GM19035 (cell line): ENCODE data around the gene HMCN1.
A peak's percentile ranks its signal among the peaks of the same experiment; 100 is the strongest.

Experiments used
- ATAC-seq: cut with Tn5 transposase; IDR thresholded peaks from one replicate; pipeline ENCODE4 v1.9.1; 2021; ENCODE audit not compliant: unreplicated experiment

The HMCN1 gene

DNA sequence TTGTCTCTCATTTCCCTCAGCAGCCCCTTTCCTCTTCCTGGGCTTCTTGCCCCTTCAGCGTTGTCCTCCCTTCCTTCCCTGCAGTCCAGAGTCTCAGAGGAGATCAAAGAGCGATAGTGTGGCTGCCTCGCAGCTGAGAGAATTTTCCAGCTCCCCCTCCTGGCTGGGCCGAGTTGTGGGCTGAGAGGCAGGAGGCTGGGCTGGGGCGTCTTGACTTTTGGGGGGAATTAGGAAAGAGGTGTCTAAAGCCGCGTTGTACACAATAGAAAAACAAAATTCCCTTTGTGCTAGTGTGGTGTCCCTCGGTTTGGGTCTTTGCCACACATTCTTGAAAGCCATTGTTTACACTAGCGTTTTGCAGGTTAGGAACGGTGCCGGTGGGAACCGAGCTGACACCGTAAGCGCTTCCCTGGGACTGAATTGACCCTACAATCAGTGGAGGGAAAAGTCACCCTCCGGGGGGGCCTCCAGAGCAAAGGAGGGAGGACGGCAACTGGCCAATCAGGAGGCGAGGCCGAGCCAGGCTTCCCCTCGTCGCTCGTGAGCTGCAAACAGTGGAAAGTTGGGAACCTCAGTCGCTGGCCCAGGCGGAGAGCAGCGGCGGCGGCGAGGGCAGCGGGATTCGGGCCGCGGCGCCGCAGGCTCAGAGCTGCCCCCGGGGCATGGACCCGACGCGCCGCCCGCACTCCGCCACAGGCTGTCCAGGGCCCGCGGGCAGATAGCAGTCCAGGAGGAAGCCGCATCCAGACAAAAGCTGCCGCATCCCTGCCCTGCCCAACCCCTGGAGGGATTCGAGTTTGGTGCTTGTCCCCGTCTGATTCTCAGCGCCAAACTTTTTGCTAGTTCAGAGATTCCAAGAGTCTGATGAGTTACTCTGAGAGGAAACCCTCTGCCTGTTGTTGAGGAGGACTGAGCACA is at the start of gene HMCN1:
TSS of gene HMCN1 (plus strand) at position 574 of the 918 bp plus-strand sequence. CDS start 389 bp downstream, outside the sequence.
- peak; percentile 44 for ATAC-seq

DNA sequence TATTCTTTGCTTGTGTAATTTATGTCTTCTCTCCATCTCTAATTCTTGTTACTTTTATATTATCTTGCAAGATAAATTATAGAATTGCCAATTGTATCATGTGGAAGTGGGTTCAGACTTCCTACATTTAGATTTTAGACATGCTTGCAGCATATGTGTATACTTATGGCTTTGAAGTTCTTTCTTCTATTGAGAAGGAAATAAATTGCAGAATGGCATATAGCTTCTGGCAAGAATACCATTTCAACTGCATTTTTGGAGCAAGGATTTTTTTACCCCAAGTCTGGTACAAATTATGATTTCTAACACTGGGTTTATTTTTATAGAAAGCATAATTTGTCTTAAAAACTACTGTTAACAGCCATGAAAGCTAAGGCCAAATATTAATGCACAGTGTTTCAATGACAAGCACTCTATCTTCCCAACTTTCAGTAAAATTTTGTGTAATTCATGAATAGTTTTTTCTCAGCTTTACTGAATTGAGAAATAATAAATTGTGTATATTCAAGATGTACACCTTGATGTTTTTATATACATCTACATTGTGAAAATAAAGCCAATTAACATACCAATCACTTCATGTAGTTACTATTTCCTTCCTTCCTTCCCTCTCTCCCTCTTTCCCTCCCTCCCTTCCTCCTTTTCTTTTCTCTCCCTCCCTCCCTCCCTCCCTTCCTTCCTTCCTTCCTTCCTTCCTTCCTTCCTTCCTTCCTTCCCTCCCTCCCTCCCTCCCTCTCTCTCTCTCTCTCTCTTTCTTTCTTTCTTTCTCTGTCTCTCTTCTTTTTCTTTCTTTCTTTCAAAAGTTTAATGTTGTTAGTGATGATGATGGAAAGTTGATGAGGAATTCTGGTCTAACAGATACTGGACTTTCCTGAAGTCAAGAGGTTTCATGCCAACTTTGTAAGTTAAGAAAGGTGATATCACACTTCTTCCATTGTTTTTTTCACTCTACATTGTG is 47.1 kb upstream of the HMCN1 start:
- no peak for ATAC-seq

DNA sequence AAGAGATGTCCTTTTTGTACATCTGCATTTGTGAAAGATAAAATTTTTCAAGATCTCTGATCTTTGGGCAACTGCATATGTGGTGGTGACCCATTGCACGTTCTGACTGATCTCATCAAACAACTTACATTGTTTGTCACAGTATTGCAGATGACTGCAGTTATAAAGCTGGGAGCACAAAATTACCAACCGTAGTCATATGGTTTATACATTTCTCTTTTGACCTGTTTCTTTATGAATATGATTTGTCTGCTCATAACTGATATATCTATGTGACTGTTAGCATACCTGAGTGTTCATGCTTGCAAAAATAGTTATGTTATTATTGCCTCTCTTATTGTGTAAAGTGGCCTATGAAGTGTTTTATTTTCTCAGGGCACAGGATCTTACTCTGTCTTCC is 43.7 kb upstream of the HMCN1 start:
- ATAC-seq, result no peak

DNA sequence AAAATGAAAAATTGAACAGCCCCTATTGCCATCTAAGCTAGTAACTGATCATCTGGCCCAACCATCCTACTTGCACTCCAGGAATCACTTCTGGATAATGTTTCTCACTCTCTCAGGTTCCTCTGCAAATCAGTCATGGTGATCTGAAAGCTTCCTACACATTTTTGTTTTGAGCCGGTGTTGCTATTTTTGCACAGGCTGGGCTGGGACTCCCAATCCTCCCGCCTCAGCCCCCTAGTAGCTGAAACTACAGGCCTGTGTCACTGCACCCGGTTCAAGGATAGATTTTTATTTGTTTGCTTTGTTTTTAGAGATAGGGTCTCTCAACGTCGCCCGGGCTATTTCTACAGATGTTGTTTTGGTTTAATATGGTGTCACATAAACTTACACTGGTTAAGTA is 40.5 kb upstream of the HMCN1 start:
- ATAC-seq, result peak; percentile 8

DNA sequence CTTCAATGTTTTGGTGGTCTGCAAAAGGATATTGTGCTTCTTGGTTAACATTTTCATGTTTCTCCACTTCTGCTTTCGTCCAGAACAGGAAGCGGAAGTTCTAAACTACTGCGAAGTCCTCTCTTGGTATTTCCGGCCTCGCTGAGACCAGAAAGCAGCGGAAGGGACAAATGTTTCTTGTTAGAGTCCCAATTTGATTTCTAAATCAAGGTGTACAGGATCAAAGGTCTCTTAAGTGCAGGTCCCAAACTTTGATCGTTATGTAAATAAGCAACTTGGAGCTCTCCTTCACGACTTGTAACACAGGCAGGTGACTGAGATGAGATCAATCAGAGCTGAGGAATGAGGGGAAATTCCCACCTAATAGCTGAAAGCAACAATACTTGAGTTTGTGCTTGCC is 40.1 kb upstream of the HMCN1 start:
- ATAC-seq, result peak; percentile 89

DNA sequence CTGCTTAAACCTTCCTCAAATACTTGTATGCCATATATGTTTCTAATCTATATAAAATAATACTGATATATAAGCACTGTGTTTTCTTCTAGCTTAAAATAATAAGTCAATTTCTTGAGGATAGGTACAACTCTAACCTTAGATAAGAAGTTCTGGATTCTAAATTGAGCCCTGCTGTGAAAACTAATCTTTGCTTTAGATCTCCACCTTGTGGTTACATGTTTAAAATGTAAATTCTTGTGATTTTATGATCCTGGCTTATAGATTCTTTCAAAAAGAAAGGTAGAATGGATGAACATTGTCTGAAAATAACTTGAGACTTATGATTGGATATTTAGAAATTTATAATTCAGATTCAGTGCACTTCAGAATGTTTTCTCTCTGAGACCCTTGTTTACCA is 38.9 kb upstream of the HMCN1 start:
- no peak for ATAC-seq

DNA sequence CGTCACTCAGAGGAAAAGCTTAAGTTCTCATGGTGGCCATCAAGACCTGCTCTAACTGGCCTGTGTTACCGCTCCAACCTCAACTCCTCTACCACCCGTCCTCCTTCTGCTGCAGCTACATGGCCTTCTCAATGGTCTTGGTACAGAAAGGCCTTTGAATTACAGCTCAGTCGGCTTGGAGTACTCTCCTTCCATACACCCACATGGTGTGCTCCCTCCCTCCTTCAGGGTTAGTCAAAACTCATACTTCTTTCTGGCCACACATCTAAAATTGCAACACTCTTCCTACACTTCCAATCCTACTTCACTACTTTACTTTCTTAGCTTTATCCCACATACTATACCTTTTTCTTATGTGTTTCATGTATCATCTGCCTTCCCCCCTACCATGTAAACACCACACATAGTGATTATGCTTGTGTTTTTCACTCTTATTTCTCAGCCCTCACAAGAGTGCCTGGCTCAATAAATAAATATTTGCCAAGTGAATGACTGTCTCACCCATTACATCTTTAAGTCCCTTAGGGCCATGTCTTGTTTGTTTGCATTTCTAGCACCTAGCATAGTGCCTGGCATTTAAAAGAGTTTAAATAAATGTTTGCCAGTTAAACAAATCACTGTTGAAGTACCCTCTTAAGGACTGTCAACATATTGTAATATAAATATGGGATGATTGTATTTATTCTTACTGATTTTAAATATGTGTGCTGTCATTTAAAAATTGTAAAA is 37.6 kb upstream of the HMCN1 start:
- ATAC-seq, result no peak

DNA sequence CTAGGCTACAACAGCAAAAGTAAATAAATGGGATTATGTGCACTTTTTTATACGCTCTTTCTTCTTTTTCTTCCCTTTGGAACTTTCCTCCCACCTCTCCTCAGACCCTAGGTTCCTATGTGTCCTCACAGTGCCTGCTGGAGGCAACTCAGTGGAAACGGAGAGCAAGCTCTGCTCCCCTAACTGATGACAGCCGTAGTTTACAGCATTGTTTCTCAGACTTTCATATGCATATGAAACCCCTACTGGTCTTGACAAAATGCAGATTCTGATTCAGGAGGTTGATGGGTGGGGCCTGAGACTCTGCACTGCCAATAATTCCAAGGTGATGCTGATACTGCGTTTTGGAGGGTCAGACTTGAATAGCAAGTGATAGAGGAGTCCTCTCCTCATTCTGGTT is 34.3 kb upstream of the HMCN1 start:
- ATAC-seq, result no peak

DNA sequence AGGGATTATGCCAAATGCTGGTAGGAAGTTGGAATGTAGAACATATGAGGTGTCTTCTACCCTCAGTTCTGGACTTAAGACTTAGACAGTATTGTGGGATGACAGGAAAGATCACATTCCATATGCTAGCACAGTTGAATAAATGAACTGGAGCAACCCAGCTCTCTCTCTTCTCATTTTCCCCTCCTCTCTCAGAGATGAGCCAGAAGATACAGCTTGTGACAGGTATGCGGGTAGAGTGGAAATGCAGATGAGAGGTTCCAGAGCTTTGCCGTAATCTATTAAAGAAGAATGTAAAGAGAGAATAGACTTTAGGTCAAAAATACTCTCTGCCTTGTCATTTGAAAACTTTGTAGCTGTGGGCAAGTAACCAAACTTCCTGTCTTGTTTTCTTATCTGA is 32.5 kb upstream of the HMCN1 start:
- ATAC-seq, result no peak

DNA sequence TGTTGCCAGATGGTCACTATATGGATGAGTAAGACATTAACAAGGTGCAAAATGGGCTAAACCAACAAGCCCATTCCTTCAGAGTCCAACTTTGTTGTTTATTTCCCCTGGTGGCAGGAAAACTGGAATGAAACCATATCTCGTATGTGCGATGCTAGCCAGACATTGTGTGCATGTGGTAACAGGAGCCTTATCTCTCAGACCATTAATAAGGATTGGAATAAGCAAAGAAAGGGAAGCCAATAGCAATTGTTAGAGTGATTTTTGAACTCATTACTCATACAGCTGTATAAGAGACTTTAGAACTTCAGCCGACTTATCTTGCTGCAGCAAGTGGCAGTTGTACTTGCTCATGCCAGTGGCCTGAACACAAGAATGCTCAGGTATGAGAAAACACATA is 30.0 kb upstream of the HMCN1 start:
- ATAC-seq, result no peak

DNA sequence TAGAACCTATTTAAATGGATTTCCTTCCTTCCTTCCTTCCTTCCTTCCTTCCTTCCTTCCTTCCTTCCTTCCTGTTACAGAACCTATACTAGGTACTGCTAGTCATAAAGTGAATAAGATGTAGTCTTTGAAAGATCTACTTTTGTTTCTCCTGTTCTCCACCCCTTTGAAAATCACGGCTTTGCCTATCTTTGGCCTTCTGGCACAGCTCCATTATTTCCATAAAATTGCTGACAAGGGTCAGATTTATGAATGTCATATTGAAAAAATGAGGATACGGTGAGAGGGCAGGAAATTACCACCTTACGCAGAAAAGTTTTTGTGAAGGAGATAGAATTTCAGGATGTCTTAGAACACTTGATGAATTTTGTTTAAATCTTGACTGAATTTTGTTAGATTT is 18.1 kb upstream of the HMCN1 start:
- ATAC-seq, result no peak

DNA sequence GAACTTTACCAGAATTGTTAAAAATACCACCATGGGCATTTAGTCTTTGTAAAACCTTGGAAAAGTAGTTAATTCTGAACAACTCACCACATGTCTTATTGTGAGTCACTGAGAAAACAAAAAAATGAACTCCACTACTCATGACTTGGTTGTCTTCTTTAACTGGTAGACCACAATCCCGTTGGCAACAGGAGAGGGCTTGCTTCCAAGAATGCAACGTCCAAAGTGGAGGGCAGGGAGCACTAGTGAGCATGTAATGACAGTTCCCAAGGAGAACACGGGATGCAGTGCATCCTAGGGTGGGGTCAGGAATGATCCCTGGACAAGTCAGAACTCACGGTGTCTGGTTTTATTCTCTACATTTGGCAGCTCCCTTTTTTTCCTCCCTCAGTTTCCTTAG is 15.2 kb upstream of the HMCN1 start:
- no peak for ATAC-seq

DNA sequence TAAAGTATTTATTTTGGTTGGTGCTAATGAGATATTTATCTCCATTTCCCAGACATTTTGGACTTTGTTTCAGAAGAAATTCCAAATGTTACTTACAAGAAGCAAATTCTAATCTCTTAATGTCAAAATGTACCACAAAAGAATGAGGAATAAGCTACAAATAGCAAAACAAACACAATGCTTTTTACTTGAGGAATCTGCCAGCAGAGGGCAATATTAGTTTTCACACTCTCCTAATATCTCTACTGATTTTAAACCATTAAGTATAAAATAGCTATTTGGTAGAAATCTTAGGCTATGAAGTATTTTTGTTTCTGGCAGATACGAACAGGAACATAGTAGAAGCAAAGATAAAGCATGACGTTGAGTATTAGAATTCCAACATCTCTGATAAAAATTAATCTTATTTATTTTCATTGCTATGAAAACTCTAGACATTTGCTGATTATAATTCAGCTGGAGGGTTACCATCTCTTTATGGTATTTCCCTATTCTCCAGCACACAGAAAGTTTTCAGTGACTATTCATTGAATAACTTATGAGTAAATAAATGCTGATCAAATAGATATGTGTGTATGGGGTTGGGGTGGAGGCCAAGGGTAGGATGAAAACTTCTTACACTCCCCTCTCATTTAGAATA is 13.4 kb upstream of the HMCN1 start:
- no peak for ATAC-seq

DNA sequence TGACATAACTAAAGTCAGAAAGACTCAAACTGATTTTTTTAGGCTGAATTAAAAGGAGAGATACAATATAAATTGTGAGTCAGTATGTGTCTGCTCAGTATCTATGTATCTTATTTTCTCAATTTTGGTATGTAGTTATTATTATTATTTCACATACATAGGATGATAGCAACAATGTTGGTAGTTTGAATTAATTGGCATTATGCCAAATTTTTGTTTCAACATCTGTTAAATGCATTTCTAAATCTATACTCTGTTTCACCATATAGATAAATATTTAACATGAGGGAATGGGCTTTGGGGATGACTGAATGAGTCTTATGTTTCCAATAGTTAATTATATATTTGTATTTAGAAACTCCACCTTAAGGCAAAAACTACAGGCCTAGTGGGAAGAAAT is 12.6 kb upstream of the HMCN1 start:
- no peak for ATAC-seq

DNA sequence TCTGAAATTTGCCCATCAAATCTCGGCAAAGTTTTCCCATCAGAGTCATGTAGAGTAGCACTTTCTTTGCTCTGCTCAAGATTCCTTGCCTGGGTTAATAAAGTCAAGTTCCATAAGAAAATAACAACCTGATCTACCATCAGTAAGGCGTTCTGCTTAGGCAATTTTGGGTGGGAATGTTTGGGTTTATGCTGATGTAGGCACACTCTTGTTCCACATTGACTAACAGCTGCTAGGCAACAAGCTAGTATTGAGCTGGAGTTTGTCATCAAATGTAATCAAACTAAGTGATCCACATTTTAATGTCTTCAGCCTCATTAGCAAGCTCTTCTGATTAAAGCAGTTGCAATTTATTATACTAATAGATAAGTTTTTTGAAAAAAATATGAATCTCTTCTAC is 12.1 kb upstream of the HMCN1 start:
- ATAC-seq, result no peak

DNA sequence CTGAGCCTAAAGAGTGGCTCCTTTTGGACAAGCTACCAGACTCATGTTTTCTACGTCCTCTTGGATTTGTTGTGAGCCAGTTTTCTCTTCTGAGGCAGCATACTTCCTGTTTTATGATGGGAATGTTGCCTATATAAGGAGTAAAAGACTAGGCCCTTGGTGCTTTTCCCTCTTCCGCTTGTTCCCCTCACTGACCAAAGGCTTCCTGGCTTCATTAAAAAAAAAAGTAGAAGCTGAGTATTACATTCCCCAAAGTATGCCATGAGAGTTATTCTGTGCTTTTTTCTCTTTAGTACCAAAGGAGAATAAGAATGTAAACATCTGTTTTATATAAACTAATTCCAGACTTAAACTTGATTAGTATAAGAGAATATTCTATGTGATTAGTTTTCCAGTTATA is 6.5 kb upstream of the HMCN1 start:
- no peak for ATAC-seq

DNA sequence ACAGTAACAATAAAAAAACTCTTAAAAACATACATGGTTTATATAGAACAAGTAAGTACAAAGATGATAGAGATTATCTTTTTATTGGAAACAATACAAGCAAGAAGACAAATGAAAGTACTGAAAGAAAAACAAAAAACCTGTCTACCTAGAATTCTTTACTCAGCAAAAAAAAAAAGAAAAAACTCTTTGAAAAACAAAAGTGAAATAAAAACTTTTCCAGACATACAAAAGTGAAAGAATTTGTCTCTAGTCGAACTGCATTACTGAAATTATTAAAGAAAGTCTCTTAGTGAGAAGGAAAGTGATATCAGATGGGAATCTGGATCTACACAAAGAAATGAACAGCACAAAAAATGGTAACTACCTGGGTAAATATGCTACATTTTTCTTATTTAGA is 2.7 kb upstream of the HMCN1 start:
- ATAC-seq, result no peak

DNA sequence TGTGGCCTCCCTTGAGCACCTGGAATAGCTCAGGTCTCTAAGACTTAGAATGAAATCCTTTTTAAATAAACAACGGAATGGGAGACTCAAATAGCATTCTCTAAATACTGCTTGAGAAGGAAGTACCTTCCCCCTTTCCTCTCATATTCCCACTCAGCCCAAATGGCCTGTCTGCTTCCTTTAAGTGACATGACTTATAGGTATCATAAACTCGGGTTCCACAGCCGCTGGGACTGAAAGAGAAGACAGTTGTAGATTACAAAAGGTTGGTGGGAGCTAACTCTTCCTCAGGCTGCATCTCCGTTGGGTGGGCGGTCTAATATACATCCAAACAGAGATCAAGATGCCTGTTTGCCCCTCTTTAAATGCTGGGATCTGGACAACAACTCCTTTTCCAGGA is 1.2 kb upstream of the HMCN1 start:
- no peak for ATAC-seq

DNA sequence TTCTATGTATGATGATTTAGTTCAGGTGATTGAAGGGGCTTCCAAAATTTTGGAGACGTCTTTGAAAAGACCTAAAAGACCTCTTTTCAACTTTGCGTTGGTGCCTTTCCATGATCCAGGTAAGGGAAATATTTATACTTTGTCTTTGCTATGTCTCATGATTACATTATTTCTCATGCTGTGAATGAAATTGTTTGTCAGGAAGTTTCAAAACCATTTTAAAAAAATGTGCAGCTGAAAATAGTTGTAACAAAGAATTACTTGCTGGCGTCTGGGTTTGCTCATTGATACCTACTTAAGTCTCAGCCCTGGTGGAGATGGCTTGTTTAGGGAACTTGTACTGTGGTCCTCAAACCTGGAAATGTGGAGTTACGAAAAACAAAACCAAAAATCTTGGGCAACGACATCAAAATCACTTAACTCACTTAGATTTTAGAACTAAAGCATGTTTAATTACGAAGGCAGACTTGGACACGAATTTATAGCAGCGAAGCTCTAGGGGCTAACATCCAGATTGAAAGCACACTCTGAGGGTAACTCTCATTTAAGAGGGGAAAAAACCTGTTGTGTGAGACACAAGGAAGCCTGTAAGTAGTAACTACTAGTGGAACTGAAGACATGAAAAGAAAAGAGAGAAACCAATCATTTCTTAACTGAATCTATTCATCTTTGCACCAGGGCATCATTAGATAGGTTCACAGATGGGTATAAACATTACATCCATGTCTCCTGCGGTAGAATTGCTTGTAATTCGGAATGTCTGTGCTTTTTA is 924 bp downstream of the HMCN1 start:
- no peak for ATAC-seq

DNA sequence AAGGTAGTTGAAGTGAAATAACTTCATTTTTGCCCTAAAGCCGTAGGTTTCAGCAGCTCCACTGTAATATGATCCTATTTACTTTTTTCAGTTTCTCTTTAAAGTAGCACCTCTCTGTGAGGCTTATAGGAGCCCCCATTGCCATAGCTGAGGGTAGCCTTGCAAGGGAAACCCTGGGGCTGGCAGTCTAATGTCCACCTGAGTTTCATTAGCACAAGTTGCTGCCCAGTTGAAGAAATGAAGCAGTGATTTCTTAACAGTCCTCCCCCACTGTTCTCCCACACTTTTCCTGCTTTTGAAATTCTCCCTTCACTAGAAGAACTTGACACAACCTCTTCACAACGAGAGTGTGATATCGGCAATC is 1.5 kb downstream of the HMCN1 start:
- no peak for ATAC-seq
